HG03565 (cell line): Measurements from ENCODE around the gene ZNF652.
"Not testable (repeated sequence)": the region's sequence is repeated elsewhere in the genome, so short reads cannot be mapped to it uniquely, and the experiment has no call there.

ENCODE experiments used
- ATAC-seq: cut with Tn5 transposase; IDR thresholded peaks from one replicate; pipeline ENCODE4 v1.9.1; 2021; ENCODE audit warnings: mild to moderate bottlenecking, moderate library complexity; ENCODE audit not compliant: unreplicated experiment

The ZNF652 gene

DNA sequence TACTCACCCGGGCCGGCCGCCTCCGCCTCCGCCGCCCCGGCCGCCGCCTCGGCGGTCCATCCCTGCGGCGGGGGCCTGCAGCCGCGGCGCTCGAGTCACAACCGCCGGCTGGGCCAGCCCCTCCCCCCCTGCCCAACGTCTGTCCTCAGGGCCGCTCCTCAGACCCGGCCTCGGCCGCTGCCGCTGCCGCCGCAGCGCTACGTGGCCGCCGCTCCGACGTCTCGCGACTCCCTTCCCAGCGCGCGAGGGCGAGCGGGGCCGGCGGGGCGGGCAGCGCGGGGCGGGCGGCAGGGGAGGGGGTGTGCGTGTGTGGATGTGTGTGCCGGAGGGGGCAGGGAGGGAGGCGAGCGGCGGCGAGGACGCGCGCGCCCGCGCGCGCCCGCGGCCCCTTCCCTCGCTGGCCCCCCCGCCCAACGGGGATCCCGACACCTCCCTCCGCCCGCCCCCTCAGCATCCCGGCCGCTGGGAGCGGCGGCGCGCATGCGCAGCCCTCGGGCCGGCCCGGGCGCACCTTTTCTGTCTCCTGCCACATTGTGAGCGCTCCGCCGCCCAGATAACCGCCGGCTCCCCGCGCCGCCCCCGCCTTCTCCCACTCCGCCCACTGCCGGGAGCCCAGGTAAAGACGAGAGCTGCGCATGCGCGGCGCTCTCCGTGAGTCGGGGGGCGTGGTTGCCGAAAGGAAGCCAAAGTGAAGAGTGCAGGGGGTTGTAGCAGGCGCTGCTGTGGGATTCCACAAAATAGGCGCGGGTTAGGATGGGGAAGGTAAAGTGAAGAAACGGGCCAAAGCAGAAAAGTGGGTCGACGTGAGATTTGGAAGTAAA is at the start of gene ZNF652:
TSS of gene ZNF652 (minus strand) at position 349 of the 821 bp plus-strand sequence. CDS start 44,525 bp downstream, outside the sequence.
- ATAC-seq: peak; percentile 34

- no peak for ATAC-seq
These were observed 47.0 kb upstream of the ZNF652 start for GRCh38 chr17:49409066-49409465.

DNA sequence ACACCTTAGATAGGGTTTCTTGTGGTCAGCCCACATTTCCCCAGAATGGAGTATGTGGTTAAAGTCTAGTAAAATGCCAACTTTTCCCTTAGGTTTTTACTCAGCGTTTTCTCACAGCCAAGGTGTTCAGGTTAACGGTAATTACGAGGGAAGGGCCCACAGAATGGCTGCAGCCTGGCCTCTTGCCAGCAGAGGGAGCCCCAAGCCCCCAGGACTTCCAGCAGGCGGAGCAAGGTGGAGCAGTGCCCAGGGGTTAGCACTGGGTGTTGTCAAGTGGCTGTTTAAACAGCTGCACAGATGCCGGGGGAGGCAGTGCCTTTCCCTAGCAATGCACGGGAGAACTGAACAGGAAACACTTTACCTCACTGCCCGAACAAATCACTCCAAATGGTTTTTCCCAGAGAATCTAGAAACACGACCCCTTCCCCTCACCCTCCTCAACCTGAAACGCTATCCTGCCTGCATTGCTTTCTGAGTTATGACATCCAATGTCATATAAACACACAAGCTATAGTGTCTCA is 46.0 kb upstream of the ZNF652 start:
- ATAC-seq: no peak

GRCh38 chr17:49407086-49407485 is 45.0 kb upstream of the ZNF652 start:
- ATAC-seq: no peak

GRCh38 chr17:49406421-49407061 is 44.5 kb upstream of the ZNF652 start:
- ATAC-seq: no peak

GRCh38 chr17:49404906-49405305 is 42.9 kb upstream of the ZNF652 start:
- no peak for ATAC-seq

DNA sequence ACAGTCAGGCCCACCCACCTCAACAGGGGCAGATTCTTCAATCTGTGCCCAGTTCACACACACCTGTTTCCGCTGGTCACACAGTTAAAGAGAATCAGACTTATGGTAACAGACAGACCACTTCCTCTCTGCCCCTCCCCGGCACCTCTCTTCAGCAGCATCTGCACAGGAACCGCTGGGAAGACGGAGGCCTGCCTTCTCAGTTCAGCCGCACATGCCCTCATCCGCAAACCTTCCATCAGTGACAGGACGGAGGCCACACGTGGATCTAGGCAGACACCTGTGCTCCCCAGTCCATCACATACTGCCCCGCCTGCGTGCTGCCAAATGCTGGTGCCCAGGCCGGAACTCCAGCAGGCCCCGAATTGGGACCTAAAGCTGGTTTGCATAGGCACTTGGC is 42.3 kb upstream of the ZNF652 start:
- no peak for ATAC-seq

- no peak for ATAC-seq
These were observed 41.7 kb upstream of the ZNF652 start for GRCh38 chr17:49403514-49404289.

GRCh38 chr17:49402706-49403105 is 40.7 kb upstream of the ZNF652 start:
- ATAC-seq: no peak

DNA sequence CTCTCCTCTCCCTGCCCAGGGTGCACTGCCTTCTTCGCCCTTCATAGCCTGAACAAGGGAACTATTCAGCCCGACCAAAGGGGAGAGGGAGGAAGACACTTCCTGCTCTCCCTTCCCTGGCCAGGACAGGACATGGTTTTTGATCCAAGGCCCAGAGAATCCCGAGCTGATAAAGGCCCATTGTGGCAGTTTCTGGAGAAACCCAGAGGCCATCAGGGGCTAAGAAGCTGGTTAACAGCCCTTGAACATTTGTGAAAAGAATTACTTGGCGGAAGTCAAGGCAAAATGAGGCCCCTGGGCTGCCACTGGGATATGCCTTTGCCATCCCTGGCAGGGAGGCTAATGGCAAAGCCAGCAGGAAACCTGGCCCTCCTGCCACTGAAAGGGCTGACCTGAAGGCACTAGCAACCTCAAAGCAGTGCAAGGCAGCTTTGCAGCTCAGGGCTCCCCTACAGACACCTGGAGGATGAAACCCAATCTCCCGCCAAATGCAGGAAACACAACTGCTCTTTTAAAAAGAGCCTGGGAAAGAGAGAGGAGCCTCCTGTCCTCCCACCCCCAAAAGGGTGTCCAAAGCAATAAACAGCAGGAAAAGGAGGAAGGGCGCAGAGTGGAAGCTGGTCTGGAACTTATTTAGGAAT is 40.0 kb upstream of the ZNF652 start:
- no peak for ATAC-seq

GRCh38 chr17:49399995-49400394 is 37.9 kb upstream of the ZNF652 start:
- ATAC-seq: no peak

DNA sequence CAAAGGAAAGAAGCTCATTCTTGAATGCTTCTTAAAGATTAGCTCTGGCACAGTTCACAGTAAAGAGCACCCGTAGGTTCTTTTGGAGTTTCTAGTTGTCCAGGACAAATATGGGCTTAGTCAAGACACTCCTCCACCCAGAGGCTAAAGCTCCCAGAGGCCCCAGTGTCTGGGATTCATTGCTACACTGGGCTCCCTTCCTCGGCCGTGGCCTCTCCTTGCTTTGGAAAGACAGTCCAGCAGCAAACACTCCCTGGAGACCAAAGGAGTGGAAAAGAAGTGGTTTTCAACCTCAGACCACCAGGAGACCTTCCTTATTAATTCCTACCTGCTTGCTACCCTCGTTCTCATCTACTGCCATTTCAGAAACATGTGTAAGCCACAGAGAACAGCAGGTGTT is 35.5 kb upstream of the ZNF652 start:
- no peak for ATAC-seq

- no peak for ATAC-seq
These were observed 31.6 kb upstream of the ZNF652 start for GRCh38 chr17:49393491-49394255.

DNA sequence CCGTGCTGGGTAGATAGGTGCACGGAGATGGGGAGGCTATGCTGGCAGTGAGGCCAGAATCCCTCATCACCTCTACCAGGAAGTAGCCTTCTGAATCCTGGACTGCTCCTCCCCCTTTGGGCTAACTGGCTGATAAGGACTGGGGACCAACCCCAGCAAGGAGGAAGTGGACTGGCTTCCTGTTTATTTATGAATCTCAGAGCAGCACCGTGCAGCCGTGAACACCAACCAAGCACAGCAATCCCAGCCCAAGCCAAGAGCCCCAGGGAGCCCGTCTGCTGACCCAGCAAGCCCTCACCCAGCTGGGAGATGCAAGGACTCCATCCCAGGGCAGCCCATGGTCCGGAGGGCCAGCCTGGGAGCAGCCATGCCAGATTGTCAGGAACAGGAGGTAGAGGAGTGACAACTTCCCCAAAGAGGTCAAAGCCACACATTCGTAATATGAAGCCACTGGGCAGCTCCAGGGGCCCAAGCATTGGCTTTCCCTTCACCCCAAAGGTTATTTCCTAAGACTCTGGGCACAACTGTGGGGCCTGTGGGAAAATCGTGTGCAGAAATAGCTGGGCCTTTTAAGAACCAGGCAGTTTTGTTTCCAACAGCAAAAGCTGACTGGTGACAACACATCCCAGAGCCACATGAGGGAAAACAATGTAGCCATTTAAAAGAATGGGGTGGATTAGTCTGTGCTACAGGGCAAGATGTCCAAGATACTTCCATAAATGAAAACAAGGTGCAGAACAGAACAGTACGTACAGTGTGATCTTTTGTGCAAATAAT is 28.7 kb upstream of the ZNF652 start:
- ATAC-seq: no peak

GRCh38 chr17:49389514-49390347 is 27.7 kb upstream of the ZNF652 start:
- not testable (repeated sequence) for ATAC-seq

- no peak for ATAC-seq
These were observed 26.9 kb upstream of the ZNF652 start for GRCh38 chr17:49388692-49389513.

DNA sequence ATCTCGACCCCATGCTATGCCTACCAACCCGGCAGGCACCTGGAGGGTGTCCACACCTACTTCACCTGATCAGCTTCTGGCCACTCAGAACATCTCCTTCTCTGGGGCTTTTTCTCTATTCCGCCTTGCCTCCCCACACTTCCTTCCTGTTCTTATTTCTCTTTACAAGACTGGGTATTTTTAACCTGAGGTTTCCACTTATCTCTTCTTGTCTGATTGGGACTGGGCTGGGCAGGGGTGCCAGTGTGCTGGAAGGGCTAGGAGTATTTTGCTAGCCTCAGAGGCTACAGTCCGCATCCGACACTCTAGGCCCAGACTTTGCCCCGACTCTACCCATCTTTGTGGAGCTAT is 26.2 kb upstream of the ZNF652 start:
- no peak for ATAC-seq
